AG09309 (cell line): ENCODE results near the gene PCDH17.

Experiments used
- DNase-seq: peaks from one replicate; pipeline ENCODE4 v3.0.0-alpha.2; 2010; ENCODE audit warnings: low read depth
- H3K4me3 ChIP-seq: 2 replicates; pipeline ENCODE4 v1.5.1; 2011; ENCODE audit warnings: mild to moderate bottlenecking, low read depth, low read length, moderate library complexity; ENCODE audit not compliant: control insufficient read depth
- TF ChIP-seq, protein P1 (sequence below): IDR thresholded peaks from 2 replicates; pipeline ENCODE4 v1.5.1; 2011; ENCODE audit warnings: mild to moderate bottlenecking, low read depth, low read length, inconsistent platforms; ENCODE audit not compliant: insufficient read depth, control insufficient read depth; ENCODE audit errors: missing control alignments

Gene PCDH17

DNA sequence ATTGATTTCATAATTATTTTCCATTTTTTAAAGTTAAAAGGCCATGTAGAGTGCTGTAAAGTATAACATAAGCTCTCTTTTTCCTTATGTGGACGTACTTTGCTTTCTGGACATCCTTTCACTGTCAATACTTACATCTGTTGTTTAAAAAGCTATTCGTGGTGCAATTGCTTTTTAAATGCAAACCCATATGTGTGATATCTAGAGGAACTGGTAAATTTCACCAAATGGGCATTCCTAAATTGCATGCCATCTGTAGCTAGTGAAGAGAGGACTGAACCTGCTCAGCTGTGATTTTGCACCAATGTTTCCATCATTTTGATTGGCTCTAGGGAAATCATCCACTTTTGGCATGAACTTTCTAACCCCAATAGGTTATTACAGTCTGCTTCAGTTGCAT lies 129.4 kb downstream of the PCDH17 start:
- DNase-seq: no peak
- no peak overlapping the region for H3K4me3 ChIP-seq
- TF ChIP-seq, protein P1, sequence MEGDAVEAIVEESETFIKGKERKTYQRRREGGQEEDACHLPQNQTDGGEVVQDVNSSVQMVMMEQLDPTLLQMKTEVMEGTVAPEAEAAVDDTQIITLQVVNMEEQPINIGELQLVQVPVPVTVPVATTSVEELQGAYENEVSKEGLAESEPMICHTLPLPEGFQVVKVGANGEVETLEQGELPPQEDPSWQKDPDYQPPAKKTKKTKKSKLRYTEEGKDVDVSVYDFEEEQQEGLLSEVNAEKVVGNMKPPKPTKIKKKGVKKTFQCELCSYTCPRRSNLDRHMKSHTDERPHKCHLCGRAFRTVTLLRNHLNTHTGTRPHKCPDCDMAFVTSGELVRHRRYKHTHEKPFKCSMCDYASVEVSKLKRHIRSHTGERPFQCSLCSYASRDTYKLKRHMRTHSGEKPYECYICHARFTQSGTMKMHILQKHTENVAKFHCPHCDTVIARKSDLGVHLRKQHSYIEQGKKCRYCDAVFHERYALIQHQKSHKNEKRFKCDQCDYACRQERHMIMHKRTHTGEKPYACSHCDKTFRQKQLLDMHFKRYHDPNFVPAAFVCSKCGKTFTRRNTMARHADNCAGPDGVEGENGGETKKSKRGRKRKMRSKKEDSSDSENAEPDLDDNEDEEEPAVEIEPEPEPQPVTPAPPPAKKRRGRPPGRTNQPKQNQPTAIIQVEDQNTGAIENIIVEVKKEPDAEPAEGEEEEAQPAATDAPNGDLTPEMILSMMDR: no peak

DNA sequence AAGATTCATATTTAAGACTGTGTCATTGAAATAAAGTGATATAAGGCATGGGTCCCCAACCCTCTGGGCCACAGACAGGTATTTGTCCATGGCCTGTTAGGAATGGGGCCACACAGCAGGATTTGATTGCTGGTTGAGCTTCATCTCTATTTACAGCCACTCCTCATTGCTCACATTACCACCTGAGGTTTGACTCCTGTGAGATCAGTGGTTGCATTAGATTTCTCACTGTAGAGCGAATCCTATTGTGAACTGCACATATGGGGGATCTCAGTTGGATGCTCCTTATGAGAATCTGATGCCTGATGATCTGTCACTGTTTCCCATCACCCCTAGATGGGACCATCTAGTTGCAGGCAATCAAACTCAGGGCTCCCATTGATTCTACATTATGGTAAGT lies 132.1 kb downstream of the PCDH17 start:
- H3K4me3 ChIP-seq: no peak overlapping the region
- TF ChIP-seq, protein P1: no peak
- DNase-seq: no peak
